Psoas muscle (tissue), 8 donors: ENCODE measurements around the gene POLR2E. TPM values are rescaled to one million over a fixed set of nuclear protein-coding genes. Genes with fewer than 3 reads are reported as not detected.

Experiments used
- ATAC-seq, 4 donors: fragments of 200-7000 bp; cut with Tn5 transposase; one replicate each; pipeline ENCODE4 v1.9.1; 2020; ENCODE audit warnings: moderate library complexity in 3 of 4, mild to moderate bottlenecking in 2 of 4
- DNase-seq, 2 donors: peaks; one replicate each; pipeline ENCODE4 v3.0.0-alpha.2; 2020
- H3K27ac ChIP-seq: fragments of 200-600 bp; one replicate; pipeline ENCODE4 v1.8.0; 2022
- H3K27me3 ChIP-seq, 3 donors: fragments of 200-600 bp in 1 of 3; one replicate each; pipeline versions ENCODE4 v1.6.1 to v1.8.0; 2013 to 2022; ENCODE audit warnings: low read length in 2 of 3, mild to moderate bottlenecking in 2 of 3, moderate library complexity in 1 of 3; ENCODE audit not compliant: insufficient read depth in 3 of 3
- H3K36me3 ChIP-seq, 2 donors: fragments of 200-600 bp in 1 of 2; one replicate each; pipeline versions ENCODE4 v1.6.1 to v1.8.0; 2013 to 2022; ENCODE audit warnings: low read depth in 1 of 2, mild to moderate bottlenecking in 1 of 2, moderate library complexity in 1 of 2; ENCODE audit not compliant: insufficient read depth in 1 of 2
- H3K4me1 ChIP-seq: fragments of 200-600 bp; one replicate; pipeline ENCODE4 v1.8.0; 2022
- H3K4me3 ChIP-seq: fragments of 200-600 bp; one replicate; pipeline ENCODE4 v1.8.0; 2022; ENCODE audit warnings: mild to moderate bottlenecking
- H3K9me3 ChIP-seq: fragments of 200-600 bp; one replicate; pipeline ENCODE4 v1.8.0; 2022
- WGBS, 3 donors: extraction: QIAGEN DNeasy Blood & Tissue Kit; methylation state at CpG; one replicate each; pipeline versions ENCODE4 v1.1.6 to v1.1.7; 2013; 5-methylcytosine and 5-hydroxymethylcytosine counted together
- intact Hi-C, 2 donors: fragments of 100-400 bp; cut with DNase I; formaldehyde crosslinking; loops; one replicate each; pipeline versions ENCODE4 v1.11.0 to v1.14.2; 2022
- polyA plus RNA-seq, 3 donors: library from polyadenylated mRNA; stranded (reverse); fragments of 200-250 nt; gene quantifications; one replicate each; pipeline ENCODE4 v1.2.3, GENCODE V29; 2013
- total RNA-seq, 4 donors: library from RNA; stranded (reverse); fragmentation: NEBNext Ultra II Directional in 2 of 4; extraction: Animal tissue kit (Norgen Biotek cat#: 25700) in 2 of 4; gene quantifications; one replicate each; pipeline versions ENCODE4 v1.2.1 to v1.2.4, GENCODE V29; 2021 to 2023
- TF ChIP-seq, protein P1 (sequence below): fragments of 200-600 bp; IDR thresholded peaks from one replicate; pipeline ENCODE4 v1.8.0; 2022; ENCODE audit warnings: antibody characterized with exemption
- donor health status: healthy with polysubstance abuse.
- donor health status: DM: no; HTN: no; CAD: no; lungs with moderate emphysema.
- donor health status: Bipolar disorder and iron deficiency.
- donor health status: healthy.
- donor health status: DM: yes; HTN: yes; CAD: no.
- donor health status: DM: no; HTN: no; CAD: no.
- donor health status: DM: no; HTN: no; CAD: no.
- donor health status: DM: yes; HTN: yes; CAD: no.

The POLR2E gene
- total and polyA plus RNA-seq, 7 donors: 133 to 243 (median 147) TPM

GRCh38 chr19:1062387-1063029 is 32.7 kb downstream of the POLR2E start:
- DNase-seq (no peak), ATAC-seq (no peak)
- Histone ChIP-seq H3K4me3 (no peak overlapping the region), H3K27ac (no peak overlapping the region), H3K4me1 (peaks cover 20% of the 10 kb centered on the region), H3K27me3 (peaks cover 0 to 29% (median 9%) of the 10 kb centered on the region in 3 donors), H3K9me3 (peaks cover 15% of the 10 kb centered on the region), H3K36me3 (peaks cover 0 to 20% of the 10 kb centered on the region in 2 donors)
- 81 to 90% (median 84%) methylated on average over 16 to 17 of the region's 17 CpGs for WGBS, 3 donors
- intact Hi-C loops: no loop called here
- TF ChIP-seq, protein P1, sequence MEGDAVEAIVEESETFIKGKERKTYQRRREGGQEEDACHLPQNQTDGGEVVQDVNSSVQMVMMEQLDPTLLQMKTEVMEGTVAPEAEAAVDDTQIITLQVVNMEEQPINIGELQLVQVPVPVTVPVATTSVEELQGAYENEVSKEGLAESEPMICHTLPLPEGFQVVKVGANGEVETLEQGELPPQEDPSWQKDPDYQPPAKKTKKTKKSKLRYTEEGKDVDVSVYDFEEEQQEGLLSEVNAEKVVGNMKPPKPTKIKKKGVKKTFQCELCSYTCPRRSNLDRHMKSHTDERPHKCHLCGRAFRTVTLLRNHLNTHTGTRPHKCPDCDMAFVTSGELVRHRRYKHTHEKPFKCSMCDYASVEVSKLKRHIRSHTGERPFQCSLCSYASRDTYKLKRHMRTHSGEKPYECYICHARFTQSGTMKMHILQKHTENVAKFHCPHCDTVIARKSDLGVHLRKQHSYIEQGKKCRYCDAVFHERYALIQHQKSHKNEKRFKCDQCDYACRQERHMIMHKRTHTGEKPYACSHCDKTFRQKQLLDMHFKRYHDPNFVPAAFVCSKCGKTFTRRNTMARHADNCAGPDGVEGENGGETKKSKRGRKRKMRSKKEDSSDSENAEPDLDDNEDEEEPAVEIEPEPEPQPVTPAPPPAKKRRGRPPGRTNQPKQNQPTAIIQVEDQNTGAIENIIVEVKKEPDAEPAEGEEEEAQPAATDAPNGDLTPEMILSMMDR: no peak

DNA sequence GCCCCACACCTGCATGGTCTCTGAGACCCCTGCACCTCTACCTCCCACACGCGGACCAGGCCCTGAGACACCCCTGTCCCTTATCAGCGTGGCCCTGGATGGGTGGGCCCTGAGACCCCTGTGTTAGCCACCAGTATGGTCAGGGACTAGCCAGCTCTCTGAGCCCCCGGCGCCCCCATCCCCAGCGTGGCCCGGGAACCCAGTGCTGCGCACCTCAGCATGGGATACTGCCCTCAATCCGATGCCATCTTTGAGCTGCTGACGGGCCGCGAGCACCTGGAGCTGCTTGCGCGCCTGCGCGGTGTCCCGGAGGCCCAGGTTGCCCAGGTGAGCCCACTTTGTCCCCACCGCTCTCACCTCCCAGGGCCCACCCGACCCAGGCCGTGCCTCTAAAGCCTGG is 33.2 kb downstream of the POLR2E start:
- intact Hi-C loops: no loop called here
- 85 to 97% (median 92%) methylated on average over 19 to 20 of the region's 20 CpGs for WGBS, 3 donors

GRCh38 chr19:1060689-1061088 is 34.5 kb downstream of the POLR2E start:
- Histone ChIP-seq H3K36me3 (peaks cover 0 to 36% of the 10 kb centered on the region in 2 donors), H3K4me3 (no peak overlapping the region), H3K4me1 (peaks cover 11% of the 10 kb centered on the region), H3K9me3 (peaks cover 33% of the 10 kb centered on the region), H3K27me3 (peaks cover 0 to 12% (median 1%) of the 10 kb centered on the region in 3 donors), H3K27ac (no peak overlapping the region)
- no peak for DNase-seq
- no peak for ATAC-seq
- TF ChIP-seq, protein P1: no peak
- intact Hi-C loops: no loop called here
- WGBS, 3 donors: 85 to 87% (median 87%) methylated on average over 5 of the region's 5 CpGs

More for the DNA sequence above, 33.2 kb downstream of the POLR2E start:
- ATAC-seq (no peak), DNase-seq (no peak)
- H3K36me3 ChIP-seq: peaks cover 0 to 24% of the 10 kb centered on the region in 2 donors
- TF ChIP-seq, protein P1: no peak
- peaks cover 0 to 24% (median 5%) of the 10 kb centered on the region in 3 donors for H3K27me3 ChIP-seq
- H3K4me3 ChIP-seq: no peak overlapping the region
- H3K9me3 ChIP-seq: peaks cover 20% of the 10 kb centered on the region
- no peak overlapping the region for H3K27ac ChIP-seq
- peaks cover 17% of the 10 kb centered on the region for H3K4me1 ChIP-seq

DNA sequence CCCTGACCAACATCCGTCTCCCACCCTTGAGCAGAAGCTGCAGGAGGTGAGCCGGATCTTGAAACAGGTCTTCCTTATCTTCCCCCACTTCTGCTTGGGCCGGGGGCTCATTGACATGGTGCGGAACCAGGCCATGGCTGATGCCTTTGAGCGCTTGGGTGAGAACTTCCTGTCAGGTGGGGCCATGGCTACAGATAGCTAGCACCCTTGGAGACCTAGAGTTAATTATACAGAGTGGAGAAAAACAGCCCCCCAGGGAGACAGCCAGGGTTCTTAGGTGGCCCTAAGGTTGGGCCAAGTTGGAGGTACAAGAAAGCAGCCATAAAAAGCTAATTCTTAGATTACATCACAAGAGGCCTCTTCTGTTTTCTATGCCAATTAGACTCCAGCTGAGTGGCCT is 37.1 kb downstream of the POLR2E start:
- TF ChIP-seq, protein P1: no peak
- Histone ChIP-seq H3K36me3 (peaks cover 0 to 53% of the 10 kb centered on the region in 2 donors), H3K27ac (no peak overlapping the region), H3K27me3 (no peaks in the 10 kb centered on the region), H3K9me3 (peaks cover 33% of the 10 kb centered on the region), H3K4me3 (no peak overlapping the region), H3K4me1 (no peaks in the 10 kb centered on the region)
- DNase-seq: no peak
- ATAC-seq: no peak
- WGBS, 3 donors: 93 to 99% (median 98%) methylated on average over 5 of the region's 5 CpGs
- intact Hi-C loops: no loop called here
